ENCODE data around the gene ZNF479.

DNA sequence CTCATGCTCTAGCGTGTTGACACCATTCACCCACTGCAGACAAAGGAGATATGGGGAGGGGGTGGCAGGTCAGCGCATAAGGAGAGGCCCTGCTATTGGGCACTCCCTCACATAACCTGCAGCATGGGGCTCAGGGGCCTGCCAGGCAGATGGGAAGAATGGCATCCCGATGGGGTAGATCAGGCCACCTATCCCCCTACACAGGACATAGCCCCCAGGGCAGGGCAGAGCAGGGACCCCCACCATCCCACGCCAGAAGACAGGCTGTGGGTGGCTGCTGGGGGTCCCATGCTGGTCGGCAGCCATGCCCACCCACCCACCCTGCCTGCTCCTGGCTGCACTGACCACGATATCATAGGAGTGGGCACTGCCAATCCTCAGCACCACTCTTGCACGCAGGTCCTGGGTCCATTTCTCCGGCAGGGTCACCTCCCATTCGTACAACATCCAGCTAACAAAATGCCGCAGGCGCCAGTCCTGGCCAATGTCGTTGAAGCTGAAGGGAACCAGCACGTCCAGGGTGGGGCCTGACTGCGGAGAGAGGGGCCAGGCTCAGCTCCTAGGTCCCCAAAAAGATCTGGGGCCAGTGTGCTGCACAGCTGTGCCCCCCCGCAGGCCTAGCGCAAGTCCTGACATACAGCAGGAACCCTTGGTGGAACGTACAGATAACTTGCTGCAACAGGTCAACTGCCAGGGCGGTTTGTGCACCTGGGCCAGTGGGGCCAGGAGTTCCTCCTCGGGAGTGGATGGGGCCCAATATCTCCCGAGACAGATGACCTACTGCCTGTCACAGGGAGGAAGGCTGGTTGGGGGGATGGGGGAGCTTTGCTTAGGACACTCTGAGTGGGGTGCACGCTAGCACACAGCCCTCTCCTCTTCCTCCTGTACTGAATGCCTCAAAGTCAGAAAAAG lies 45.9 kb upstream of the ZNF479 start:
- TF ChIP-seq, protein P1, sequence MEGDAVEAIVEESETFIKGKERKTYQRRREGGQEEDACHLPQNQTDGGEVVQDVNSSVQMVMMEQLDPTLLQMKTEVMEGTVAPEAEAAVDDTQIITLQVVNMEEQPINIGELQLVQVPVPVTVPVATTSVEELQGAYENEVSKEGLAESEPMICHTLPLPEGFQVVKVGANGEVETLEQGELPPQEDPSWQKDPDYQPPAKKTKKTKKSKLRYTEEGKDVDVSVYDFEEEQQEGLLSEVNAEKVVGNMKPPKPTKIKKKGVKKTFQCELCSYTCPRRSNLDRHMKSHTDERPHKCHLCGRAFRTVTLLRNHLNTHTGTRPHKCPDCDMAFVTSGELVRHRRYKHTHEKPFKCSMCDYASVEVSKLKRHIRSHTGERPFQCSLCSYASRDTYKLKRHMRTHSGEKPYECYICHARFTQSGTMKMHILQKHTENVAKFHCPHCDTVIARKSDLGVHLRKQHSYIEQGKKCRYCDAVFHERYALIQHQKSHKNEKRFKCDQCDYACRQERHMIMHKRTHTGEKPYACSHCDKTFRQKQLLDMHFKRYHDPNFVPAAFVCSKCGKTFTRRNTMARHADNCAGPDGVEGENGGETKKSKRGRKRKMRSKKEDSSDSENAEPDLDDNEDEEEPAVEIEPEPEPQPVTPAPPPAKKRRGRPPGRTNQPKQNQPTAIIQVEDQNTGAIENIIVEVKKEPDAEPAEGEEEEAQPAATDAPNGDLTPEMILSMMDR (IDR thresholded peaks at IDR 0.05; ENCODE audit: insufficient read depth, low read length) = no peak
- no peak for TF ChIP-seq GABPA (IDR thresholded peaks at IDR 0.05; ENCODE audit: low read depth)
- TF ChIP-seq, protein P2, sequence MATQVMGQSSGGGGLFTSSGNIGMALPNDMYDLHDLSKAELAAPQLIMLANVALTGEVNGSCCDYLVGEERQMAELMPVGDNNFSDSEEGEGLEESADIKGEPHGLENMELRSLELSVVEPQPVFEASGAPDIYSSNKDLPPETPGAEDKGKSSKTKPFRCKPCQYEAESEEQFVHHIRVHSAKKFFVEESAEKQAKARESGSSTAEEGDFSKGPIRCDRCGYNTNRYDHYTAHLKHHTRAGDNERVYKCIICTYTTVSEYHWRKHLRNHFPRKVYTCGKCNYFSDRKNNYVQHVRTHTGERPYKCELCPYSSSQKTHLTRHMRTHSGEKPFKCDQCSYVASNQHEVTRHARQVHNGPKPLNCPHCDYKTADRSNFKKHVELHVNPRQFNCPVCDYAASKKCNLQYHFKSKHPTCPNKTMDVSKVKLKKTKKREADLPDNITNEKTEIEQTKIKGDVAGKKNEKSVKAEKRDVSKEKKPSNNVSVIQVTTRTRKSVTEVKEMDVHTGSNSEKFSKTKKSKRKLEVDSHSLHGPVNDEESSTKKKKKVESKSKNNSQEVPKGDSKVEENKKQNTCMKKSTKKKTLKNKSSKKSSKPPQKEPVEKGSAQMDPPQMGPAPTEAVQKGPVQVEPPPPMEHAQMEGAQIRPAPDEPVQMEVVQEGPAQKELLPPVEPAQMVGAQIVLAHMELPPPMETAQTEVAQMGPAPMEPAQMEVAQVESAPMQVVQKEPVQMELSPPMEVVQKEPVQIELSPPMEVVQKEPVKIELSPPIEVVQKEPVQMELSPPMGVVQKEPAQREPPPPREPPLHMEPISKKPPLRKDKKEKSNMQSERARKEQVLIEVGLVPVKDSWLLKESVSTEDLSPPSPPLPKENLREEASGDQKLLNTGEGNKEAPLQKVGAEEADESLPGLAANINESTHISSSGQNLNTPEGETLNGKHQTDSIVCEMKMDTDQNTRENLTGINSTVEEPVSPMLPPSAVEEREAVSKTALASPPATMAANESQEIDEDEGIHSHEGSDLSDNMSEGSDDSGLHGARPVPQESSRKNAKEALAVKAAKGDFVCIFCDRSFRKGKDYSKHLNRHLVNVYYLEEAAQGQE (IDR thresholded peaks at IDR 0.05; ENCODE audit: insufficient replicate concordance, low read depth) = no peak

Data from HL-60 (cell line).